CD14-positive monocyte (primary cell): ENCODE measurements around the gene TNIK. TPM values are rescaled to one million over a fixed set of nuclear protein-coding genes. Genes with fewer than 3 reads are reported as not detected.

ENCODE experiments used
- DNase-seq, 3 donors: peaks; one replicate each; pipeline ENCODE4 v3.0.0-alpha.2; 2011 to 2022
- H2AFZ ChIP-seq: 2 replicates; pipeline ENCODE4 v1.6.0; 2012; ENCODE audit warnings: mild to moderate bottlenecking, low read depth, low read length, inconsistent platforms; ENCODE audit not compliant: insufficient read depth, poor library complexity, severe bottlenecking
- H3K27ac ChIP-seq, 2 donors: 1 replicate in 1 of 2; 2 replicates in 1 of 2; pipeline ENCODE4 v1.5.1; 2012 to 2013; ENCODE audit warnings: low read length in 2 of 2, control low read depth in 1 of 2, inconsistent platforms in 1 of 2, low read depth in 1 of 2, mild to moderate bottlenecking in 1 of 2
- H3K27me3 ChIP-seq, 2 donors: one replicate each; pipeline versions ENCODE4 v1.6.0 to v1.6.1; 2011 to 2013; ENCODE audit warnings: low read length in 2 of 2; ENCODE audit not compliant: control insufficient read depth in 2 of 2, insufficient read depth in 2 of 2
- H3K36me3 ChIP-seq, 2 donors: replicated peaks in 1 of 2; 1 replicate in 1 of 2; 2 replicates in 1 of 2; pipeline versions ENCODE4 v1.5.1 to v1.6.1; 2012 to 2013; ENCODE audit warnings: low read length in 2 of 2, control low read depth in 1 of 2, inconsistent platforms in 1 of 2, mild to moderate bottlenecking in 1 of 2; ENCODE audit not compliant: insufficient read depth in 2 of 2, control insufficient read depth in 1 of 2
- H3K4me1 ChIP-seq, 2 donors: 1 replicate in 1 of 2; 2 replicates in 1 of 2; pipeline versions ENCODE4 v1.5.1 to v1.6.1; 2012 to 2013; ENCODE audit warnings: low read length in 2 of 2, control low read depth in 1 of 2, inconsistent platforms in 1 of 2, mild to moderate bottlenecking in 1 of 2, moderate library complexity in 1 of 2; ENCODE audit not compliant: insufficient read depth in 2 of 2, control insufficient read depth in 1 of 2
- H3K4me2 ChIP-seq: replicated peaks from 2 replicates; pipeline ENCODE3; 2012; ENCODE audit warnings: low read length, moderate library complexity, mild to moderate bottlenecking; ENCODE audit not compliant: poor library complexity, severe bottlenecking; ENCODE audit errors: extremely low read depth
- H3K4me3 ChIP-seq, 3 experiments: fragments of 200-600 bp in 1 of 3; sonication (generic) in 1 of 3; replicated peaks in 1 of 3; 1 replicate in 2 of 3; 2 replicates in 1 of 3; pipeline ENCODE4 v1.5.1; 2011 to 2013; ENCODE audit warnings: low read length in 3 of 3, mild to moderate bottlenecking in 3 of 3, control low read depth in 2 of 3, low read depth in 2 of 3, inconsistent platforms in 1 of 3, moderate library complexity in 1 of 3
- H3K79me2 ChIP-seq: 2 replicates; pipeline ENCODE4 v1.6.0; 2012; ENCODE audit warnings: mild to moderate bottlenecking, control low read depth, inconsistent platforms, low read length, moderate library complexity; ENCODE audit not compliant: insufficient read depth
- H3K9ac ChIP-seq: 2 replicates; pipeline ENCODE4 v1.6.0; 2017; ENCODE audit warnings: low read length, mild to moderate bottlenecking; ENCODE audit not compliant: insufficient read depth, poor library complexity, severe bottlenecking
- H3K9me3 ChIP-seq, 2 donors: replicated peaks in 1 of 2; 1 replicate in 1 of 2; 2 replicates in 1 of 2; pipeline versions ENCODE4 v1.5.1 to v1.6.1; 2012 to 2013; ENCODE audit warnings: low read length in 2 of 2, control low read depth in 1 of 2; ENCODE audit not compliant: control insufficient read depth in 1 of 2, insufficient read depth in 1 of 2
- H4K20me1 ChIP-seq: 2 replicates; pipeline ENCODE4 v1.6.0; 2012; ENCODE audit warnings: mild to moderate bottlenecking, low read length, control low read depth, moderate library complexity; ENCODE audit not compliant: insufficient read depth
- H3K27ac Mint-ChIP-seq, 7 donors: one replicate each; pipeline ENCODE4 v1.8.0; 2020; ENCODE audit warnings: mild to moderate bottlenecking in 7 of 7, mixed read lengths in 7 of 7, moderate library complexity in 6 of 7, inconsistent platforms in 2 of 7
- H3K27me3 Mint-ChIP-seq, 3 donors: one replicate each; pipeline ENCODE4 v1.8.0; 2021 to 2022; ENCODE audit warnings: low read depth in 3 of 3, mild to moderate bottlenecking in 3 of 3, mixed read lengths in 3 of 3, moderate library complexity in 3 of 3, inconsistent platforms in 1 of 3
- H3K36me3 Mint-ChIP-seq, 2 donors: one replicate each; pipeline ENCODE4 v1.8.0; 2020; ENCODE audit warnings: mixed read lengths in 2 of 2, inconsistent platforms in 1 of 2, mild to moderate bottlenecking in 1 of 2
- H3K4me1 Mint-ChIP-seq: one replicate; pipeline ENCODE4 v1.8.0; 2020; ENCODE audit warnings: mild to moderate bottlenecking, mixed read lengths
- H3K4me3 Mint-ChIP-seq, 2 donors: one replicate each; pipeline ENCODE4 v1.8.0; 2020; ENCODE audit warnings: mild to moderate bottlenecking in 2 of 2, mixed read lengths in 2 of 2, moderate library complexity in 1 of 2
- H3K9me3 Mint-ChIP-seq, 7 donors: one replicate each; pipeline ENCODE4 v1.8.0; 2020 to 2022; ENCODE audit warnings: mixed read lengths in 7 of 7, mild to moderate bottlenecking in 6 of 7, moderate library complexity in 6 of 7, inconsistent platforms in 2 of 7
- WGBS: methylation state at CpG from one replicate; pipeline ENCODE4 v1.1.5; 2013; ENCODE audit warnings: missing lambda C conversion rate; ENCODE audit not compliant: insufficient coverage; 5-methylcytosine and 5-hydroxymethylcytosine counted together
- intact Hi-C, 2 donors: fragments of 100-400 bp; cut with micrococcal nuclease; formaldehyde crosslinking; loops; one replicate each; pipeline versions ENCODE4 v1.15.0 to v1.15.1; 2023
- polyA plus RNA-seq, 3 donors: library from polyadenylated mRNA; depleted of rRNA in 1 of 3; unstranded in 2 of 3; stranded (reverse) in 1 of 3; fragments of 300-500 nt in 2 of 3; fragments of >200 nt in 1 of 3; fragmentation: Illumina TruSeq in 2 of 3; gene quantifications; 1 replicate in 2 of 3; 2 replicates in 1 of 3; pipeline ENCODE4 v1.2.3, GENCODE V29; 2012 to 2021
- TF ChIP-seq, protein P1 (sequence below): fragments of 200-600 bp; IDR thresholded peaks from one replicate; pipeline ENCODE4 v1.8.0; 2022; ENCODE audit warnings: antibody characterized with exemption, mild to moderate bottlenecking

TNIK gene
- polyA plus RNA-seq, 3 donors: 0.36 to 1.8 (median 0.75) TPM

DNA sequence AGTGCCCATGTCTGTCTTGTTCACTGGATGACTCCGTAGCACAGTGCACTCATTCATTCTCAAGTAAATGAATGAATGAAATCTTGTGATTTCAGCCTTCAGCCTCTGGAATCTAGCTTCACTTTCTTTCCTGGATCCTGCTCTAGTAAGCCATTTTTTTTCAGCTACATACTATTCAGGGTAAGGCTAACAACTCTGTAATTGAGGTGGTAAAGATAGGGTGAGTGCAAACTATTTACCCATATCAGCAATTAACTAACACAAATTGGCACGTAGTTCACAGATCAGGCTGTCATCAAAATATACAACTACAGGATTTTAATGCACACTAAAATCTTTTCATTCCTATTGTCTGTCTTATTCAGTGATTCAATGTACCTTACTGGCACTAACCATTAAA, 238.6 kb downstream of the TNIK start:
- no peaks in the 10 kb centered on the region for H4K20me1 ChIP-seq
- H3K9me3 ChIP-seq: peaks cover 0 to 5% of the 10 kb centered on the region in 2 donors
- H3K4me3 Mint-ChIP-seq: no peak overlapping the region
- H3K4me1 Mint-ChIP-seq: no peaks in the 10 kb centered on the region
- intact Hi-C loops: no loop called here
- no peak overlapping the region for H3K4me2 ChIP-seq
- no peaks in the 10 kb centered on the region for H3K36me3 ChIP-seq
- TF ChIP-seq, protein P1, sequence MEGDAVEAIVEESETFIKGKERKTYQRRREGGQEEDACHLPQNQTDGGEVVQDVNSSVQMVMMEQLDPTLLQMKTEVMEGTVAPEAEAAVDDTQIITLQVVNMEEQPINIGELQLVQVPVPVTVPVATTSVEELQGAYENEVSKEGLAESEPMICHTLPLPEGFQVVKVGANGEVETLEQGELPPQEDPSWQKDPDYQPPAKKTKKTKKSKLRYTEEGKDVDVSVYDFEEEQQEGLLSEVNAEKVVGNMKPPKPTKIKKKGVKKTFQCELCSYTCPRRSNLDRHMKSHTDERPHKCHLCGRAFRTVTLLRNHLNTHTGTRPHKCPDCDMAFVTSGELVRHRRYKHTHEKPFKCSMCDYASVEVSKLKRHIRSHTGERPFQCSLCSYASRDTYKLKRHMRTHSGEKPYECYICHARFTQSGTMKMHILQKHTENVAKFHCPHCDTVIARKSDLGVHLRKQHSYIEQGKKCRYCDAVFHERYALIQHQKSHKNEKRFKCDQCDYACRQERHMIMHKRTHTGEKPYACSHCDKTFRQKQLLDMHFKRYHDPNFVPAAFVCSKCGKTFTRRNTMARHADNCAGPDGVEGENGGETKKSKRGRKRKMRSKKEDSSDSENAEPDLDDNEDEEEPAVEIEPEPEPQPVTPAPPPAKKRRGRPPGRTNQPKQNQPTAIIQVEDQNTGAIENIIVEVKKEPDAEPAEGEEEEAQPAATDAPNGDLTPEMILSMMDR: no peak
- H3K27ac ChIP-seq: no peak overlapping the region
- H3K9me3 Mint-ChIP-seq: peaks cover 0 to 8% (median 4%) of the 10 kb centered on the region in 7 donors
- H3K27ac Mint-ChIP-seq: no peak overlapping the region
- H2AFZ ChIP-seq: no peak overlapping the region
- no peaks in the 10 kb centered on the region for H3K27me3 ChIP-seq
- H3K4me3 ChIP-seq: no peak overlapping the region
- H3K9ac ChIP-seq: no peak overlapping the region
- no peaks in the 10 kb centered on the region for H3K27me3 Mint-ChIP-seq
- no peaks in the 10 kb centered on the region for H3K4me1 ChIP-seq
- no peaks in the 10 kb centered on the region for H3K36me3 Mint-ChIP-seq
- DNase-seq: no peak
- WGBS: no CpG with 5 or more reads among the region's 2 CpGs
- no peaks in the 10 kb centered on the region for H3K79me2 ChIP-seq

DNA sequence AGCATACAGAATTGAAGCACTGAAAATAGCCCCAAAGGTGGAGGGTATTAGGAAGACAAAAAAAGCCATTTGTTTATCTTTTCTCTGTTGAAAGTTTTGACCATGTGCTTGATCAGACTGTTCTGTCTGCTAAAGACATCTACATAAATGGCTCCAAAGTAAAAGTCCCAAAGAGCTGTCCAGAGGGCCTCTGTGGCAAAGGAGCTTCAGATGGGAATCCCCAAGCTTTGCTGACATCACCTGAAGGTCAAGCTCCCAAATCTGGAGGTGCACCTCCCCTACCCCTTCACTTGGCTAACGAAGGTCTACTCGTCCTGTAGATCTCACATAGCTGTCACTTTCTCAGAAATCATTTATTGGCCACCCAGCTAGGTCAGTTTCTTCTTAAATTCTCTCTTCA, 239.1 kb downstream of the TNIK start:
- H3K4me3 ChIP-seq: no peak overlapping the region
- TF ChIP-seq, protein P1: no peak
- no peaks in the 10 kb centered on the region for H3K79me2 ChIP-seq
- DNase-seq: no peak
- H3K9me3 ChIP-seq: peaks cover 0 to 5% of the 10 kb centered on the region in 2 donors
- H3K27me3 ChIP-seq: no peaks in the 10 kb centered on the region
- Mint-ChIP-seq H3K9me3 (peaks cover 0 to 6% (median 4%) of the 10 kb centered on the region in 7 donors), H3K36me3 (no peaks in the 10 kb centered on the region), H3K27me3 (no peaks in the 10 kb centered on the region), H3K27ac (no peak overlapping the region), H3K4me1 (no peaks in the 10 kb centered on the region), H3K4me3 (no peak overlapping the region)
- H3K27ac ChIP-seq: no peak overlapping the region
- H2AFZ ChIP-seq: no peak overlapping the region
- 93% methylated on average over 2 of the region's 2 CpGs for WGBS
- H4K20me1 ChIP-seq: no peaks in the 10 kb centered on the region
- H3K9ac ChIP-seq: no peak overlapping the region
- intact Hi-C loops: no loop called here
- no peaks in the 10 kb centered on the region for H3K36me3 ChIP-seq
- no peak overlapping the region for H3K4me2 ChIP-seq
- no peaks in the 10 kb centered on the region for H3K4me1 ChIP-seq
